GM12878 (cell line): ENCODE results near the gene TNFRSF1A. TPM values are rescaled to one million over a fixed set of nuclear protein-coding genes. Genes with fewer than 3 reads are reported as not detected.

ENCODE experiments used
- ATAC-seq: fragments of 200-7000 bp; cut with Tn5 transposase; 3 replicates; pipeline ENCODE4 v1.9.1; 2020; ENCODE audit warnings: mild to moderate bottlenecking, moderate library complexity
- BruUV-seq: library from RNA; stranded (reverse); fragments of 400-500 nt; replicated peaks from 2 replicates; lab custom pipeline; 2021; lab: Mats Ljungman, UMichigan
- CTCF ChIA-PET: fragments of 300-600 bp; sonication (Branson Sonifier 250); formaldehyde crosslinking; extraction: SDS; loops from one replicate; lab custom pipeline; 2021; ENCODE audit warnings: inconsistent platforms; lab: Yijun Ruan, JAX
- POLR2A ChIA-PET: fragments of 350-600 bp; formaldehyde crosslinking; extraction: SDS; loops from one replicate; lab custom pipeline; 2021; ENCODE audit warnings: inconsistent platforms; lab: Charles Lee
- RAD21 ChIA-PET: fragments of 300-600 bp; sonication (Branson Sonifier 250); formaldehyde crosslinking; loops from one replicate; lab custom pipeline; 2023; ENCODE audit warnings: antibody characterized with exemption; ENCODE audit not compliant: unreplicated experiment; lab: Charles Lee
- SMC1A ChIA-PET: fragments of 300-600 bp; sonication (Branson Sonifier 250); formaldehyde crosslinking; loops from one replicate; lab custom pipeline; 2023; ENCODE audit not compliant: unreplicated experiment, uncharacterized antibody; lab: Charles Lee
- DNase-seq: peaks from one replicate; pipeline ENCODE4 v3.0.0-alpha.2; 2011; ENCODE audit warnings: low read depth, low spot score
- FAIRE-seq: peaks from 3 replicates; lab custom pipeline; 2011; peaks lifted over from hg19 to GRCh38; lab: Jason Lieb, UNC
- H2AFZ ChIP-seq: 2 replicates; pipeline ENCODE4 v1.6.0; 2011; ENCODE audit warnings: low read depth, low read length, control low read depth; ENCODE audit not compliant: control insufficient read depth
- H3K27ac ChIP-seq: 2 replicates; pipeline ENCODE4 v1.5.1; 2011; ENCODE audit warnings: control low read depth; ENCODE audit not compliant: control insufficient read depth, insufficient read depth
- H3K27me3 ChIP-seq, 2 experiments: replicated peaks in 1 of 2; 2 replicates each; pipeline versions ENCODE4 v1.6.0 to v1.6.1; 2011; ENCODE audit warnings: low read length in 1 of 2; ENCODE audit not compliant: control insufficient read depth in 2 of 2, insufficient read depth in 2 of 2
- H3K36me3 ChIP-seq, 2 experiments: 2 replicates each; pipeline ENCODE4 v1.5.1; 2011; ENCODE audit warnings: low read length in 1 of 2; ENCODE audit not compliant: control insufficient read depth in 2 of 2, insufficient read depth in 2 of 2
- H3K4me1 ChIP-seq: 2 replicates; pipeline ENCODE4 v1.6.1; 2011; ENCODE audit warnings: mild to moderate bottlenecking, low read length, moderate library complexity, mixed read lengths; ENCODE audit not compliant: control insufficient read depth, insufficient read depth
- H3K4me2 ChIP-seq: 2 replicates; pipeline ENCODE4 v1.6.0; 2011; ENCODE audit warnings: control low read depth; ENCODE audit not compliant: control insufficient read depth, insufficient read depth
- H3K4me3 ChIP-seq: fragments of 200-600 bp; sonication (generic); 2 replicates; pipeline ENCODE4 v1.5.1; 2016
- H3K79me2 ChIP-seq: 2 replicates; pipeline ENCODE4 v1.6.0; 2011; ENCODE audit warnings: low read length; ENCODE audit not compliant: control insufficient read depth, insufficient read depth
- H3K9ac ChIP-seq: 2 replicates; pipeline ENCODE4 v1.8.0; 2011; ENCODE audit warnings: low read length, control low read depth, mixed read lengths; ENCODE audit not compliant: control insufficient read depth, insufficient read depth
- H3K9me3 ChIP-seq: replicated peaks from 3 replicates; pipeline ENCODE4 v1.5.1; 2011; ENCODE audit warnings: mild to moderate bottlenecking, low read length; ENCODE audit not compliant: control insufficient read depth, insufficient read depth
- H4K20me1 ChIP-seq: 2 replicates; pipeline ENCODE4 v1.6.0; 2011; ENCODE audit not compliant: control insufficient read depth, insufficient read depth
- ASH2L ChIP-seq: fragments of 300-600, 200-600 bp; sonication (generic); IDR thresholded peaks from 2 replicates; pipeline ENCODE4 v1.6.1; 2017; ENCODE audit warnings: low read depth, mild to moderate bottlenecking, borderline replicate concordance
- BHLHE40 ChIP-seq, 2 experiments: fragments of 450-650 bp in 1 of 2; IDR thresholded peaks; 2 replicates each; pipeline ENCODE4 v1.6.1; 2011 to 2017; ENCODE audit warnings: low read depth in 2 of 2, borderline replicate concordance in 1 of 2, improper control_type of control experiment in 1 of 2, low read length in 1 of 2, mild to moderate bottlenecking in 1 of 2
- CTCF ChIP-seq, 3 experiments: IDR thresholded peaks in 2 of 3; conservative IDR thresholded peaks in 1 of 3; 2 replicates each; pipeline ENCODE4 v1.5.1; 2011; ENCODE audit warnings: low read depth in 3 of 3, low read length in 3 of 3, mild to moderate bottlenecking in 3 of 3, control low read depth in 2 of 3, moderate library complexity in 2 of 3, inconsistent platforms in 1 of 3, mixed read lengths in 1 of 3; ENCODE audit not compliant: control insufficient read depth in 2 of 3, insufficient read depth in 1 of 3; ENCODE audit errors: extremely low read depth in 1 of 3
- KAT2A ChIP-seq: conservative IDR thresholded peaks from 2 replicates; pipeline ENCODE4 v1.6.1; 2011; ENCODE audit warnings: low read depth, low read length; ENCODE audit not compliant: control insufficient read depth
- PML ChIP-seq: IDR thresholded peaks from 2 replicates; pipeline ENCODE4 v1.6.1; 2012; ENCODE audit warnings: low read length, inconsistent platforms
- POU2F2 ChIP-seq: IDR thresholded peaks from 3 replicates; pipeline ENCODE4 v1.6.1; 2011; ENCODE audit warnings: low read depth, mild to moderate bottlenecking, low read length, borderline replicate concordance
- RFX5 ChIP-seq: IDR thresholded peaks from 2 replicates; pipeline ENCODE4 v1.6.1; 2011; ENCODE audit warnings: low read depth, low read length, improper control_type of control experiment
- RUNX3 ChIP-seq: IDR thresholded peaks from 2 replicates; pipeline ENCODE4 v1.6.1; 2012; ENCODE audit warnings: low read length, inconsistent platforms
- SKIL ChIP-seq: fragments of 450-650 bp; IDR thresholded peaks from 2 replicates; pipeline ENCODE4 v1.6.1; 2017; ENCODE audit warnings: mild to moderate bottlenecking, low read depth, inconsistent platforms; ENCODE audit not compliant: poor library complexity, severe bottlenecking
- SMARCA5 ChIP-seq: fragments of 450-650 bp; IDR thresholded peaks from 2 replicates; pipeline ENCODE4 v1.6.1; 2017; ENCODE audit warnings: mild to moderate bottlenecking
- SMC3 ChIP-seq: IDR thresholded peaks from 2 replicates; pipeline ENCODE4 v1.6.1; 2011; ENCODE audit warnings: low read length, improper control_type of control experiment, borderline replicate concordance
- SPI1 ChIP-seq: IDR thresholded peaks from 2 replicates; pipeline ENCODE4 v1.6.1; 2011; ENCODE audit warnings: low read depth, mild to moderate bottlenecking, low read length, moderate library complexity, borderline replicate concordance; ENCODE audit not compliant: insufficient read depth
- USF1 ChIP-seq: IDR thresholded peaks from 2 replicates; pipeline ENCODE4 v1.6.1; 2011; ENCODE audit warnings: borderline replicate concordance, low read depth, mild to moderate bottlenecking, moderate library complexity, mixed read lengths, low read length; ENCODE audit not compliant: insufficient read depth; ENCODE audit errors: extremely low read length
- USF2 ChIP-seq: IDR thresholded peaks from 2 replicates; pipeline ENCODE4 v1.6.1; 2011; ENCODE audit warnings: low read depth, low read length, improper control_type of control experiment, borderline replicate concordance
- WGBS: methylation state at CpG from one replicate; pipeline ENCODE4 v1.1.6; 2016; ENCODE audit warnings: low lambda C conversion rate; ENCODE audit not compliant: insufficient replicate concordance, insufficient coverage; ENCODE audit errors: missing lambda C conversion rate; 5-methylcytosine and 5-hydroxymethylcytosine counted together
- in situ Hi-C: fragments of 300-500 bp; cut with MboI; formaldehyde crosslinking; loops from 9 replicates; pipeline ENCODE4 v1.14.3; 2018; ENCODE audit warnings: mixed read lengths
- intact Hi-C: fragments of 100-400 bp; cut with micrococcal nuclease; formaldehyde crosslinking; loops from one replicate; pipeline ENCODE4 v1.14.2; 2022; ENCODE audit not compliant: unreplicated experiment
- polyA plus RNA-seq, 11 experiments: library from polyadenylated mRNA; depleted of rRNA in 4 of 11; unstranded in 6 of 11; stranded (reverse) in 5 of 11; fragments of >200 nt; fragmentation: Nextera tagmentation in 4 of 11; fragmentation: Illumina TruSeq in 1 of 11; extraction: Ambion mirVana in 4 of 11; extraction: Trizol in 1 of 11; gene quantifications; 1 replicate in 1 of 11; 2 replicates in 10 of 11; pipeline versions ENCODE4 v1.2.1 to v1.2.3, GENCODE V29; 2011 to 2016; ENCODE audit warnings: inconsistent platforms in 2 of 11, missing spikeins in 2 of 11, low read depth in 1 of 11
- total RNA-seq, 4 experiments: library from RNA; depleted of rRNA in 3 of 4; stranded (reverse); fragments of >200 nt in 3 of 4; fragmentation: Illumina TruSeq in 1 of 4; extraction: Trizol in 1 of 4; gene quantifications; 2 replicates each; pipeline versions ENCODE4 v1.2.1 to v1.2.3, GENCODE V29; 2013 to 2021

The TNFRSF1A gene
- total and polyA plus RNA-seq, 10 of the 15 experiments (the other 5 are each of a cell fraction or from before 2014, with no cell fraction given) = 0.24 to 16.5 (median 13.0) TPM

GRCh38 chr12:6367065-6367968 is 25.4 kb upstream of the TNFRSF1A start:
- POLR2A ChIA-PET = interaction anchor here (0.6 to 1.5 kb wide), 2 partner anchors 10 to 32 kb away, joined by 3 to 6 read pairs; no protein-coding TSS in a partner anchor
- Histone ChIP-seq H3K4me2 (no peak overlapping the region), H3K4me1 (peaks cover 13% of the 10 kb centered on the region; the same call in 1 of the 2 replicates), H3K27ac (no peak overlapping the region), H3K79me2 (no peaks in the 10 kb centered on the region), H3K36me3 (no peaks in the 10 kb centered on the region), H3K9me3 (no peaks in the 10 kb centered on the region), H2AFZ (no peak overlapping the region), H3K27me3 (no peaks in the 10 kb centered on the region), H4K20me1 (no peaks in the 10 kb centered on the region), H3K4me3 (no peak overlapping the region), H3K9ac (no peak overlapping the region)
- peak; percentile 94 for ATAC-seq
- FAIRE-seq = peak; percentile 92
- 37% methylated on average over 11 of the region's 11 CpGs for WGBS
- in situ Hi-C loops = no loop called here
- intact Hi-C loops = no loop called here
- no TSS peak for BruUV-seq
- CTCF ChIA-PET = interaction anchor here (0.5 to 3.5 kb wide), 15 partner anchors 11 to 386 kb away, joined by 3 to 37 read pairs (median 5); partner anchors contain the start of gene MLF2
- SMC1A ChIA-PET = interaction anchor here (0.6 to 2.5 kb wide), 13 partner anchors 9 to 212 kb away, joined by 3 to 26 read pairs (median 5); partner anchors contain the start of genes GAPDH and TNFRSF1A
- DNase-seq = peak; percentile 39
- RAD21 ChIA-PET = interaction anchor here (0.9 to 3.2 kb wide), 10 partner anchors 11 to 83 kb away, joined by 3 to 19 read pairs (median 4); no protein-coding TSS in a partner anchor
- TF ChIP-seq POU2F2 (0 out of 3 replicates have a peak, but pooled peaks have one; percentile 46), SKIL (peak; percentile 77), SPI1 (peak; percentile 97), USF2 (peak; percentile 40; the same call in 1 of the 2 replicates), SMC3 (peak; percentile 40; the same call in 1 of the 2 replicates), ASH2L (no peak), CTCF (IDR thresholded peaks at IDR 0.05 in 2 of 3, conservative IDR thresholded peaks at IDR 0.05 in 1 of 3; ENCODE audit: control insufficient read depth in 2 of 3, extremely low read depth in 1 of 3, insufficient read depth in 1 of 3, low read depth in 3 of 3, low read length in 3 of 3) (peak; percentile 40 to 46 (median 41); a peak in 5 of 6 replicates), RFX5 (no peak), SMARCA5 (0 out of 2 replicates have a peak, but pooled peaks have one; percentile 59), KAT2A (no peak), BHLHE40 (IDR thresholded peaks at IDR 0.05; ENCODE audit: borderline replicate concordance in 1 of 2, low read depth in 2 of 2, low read length in 1 of 2) (peak; percentile 59 to 67; a peak in 2 of 4 replicates), USF1 (peak; percentile 52), RUNX3 (peak; percentile 60), PML (no peak)
